H1 (cell line): Measurements from ENCODE around the gene GBP5. TPM values are rescaled to one million over a fixed set of nuclear protein-coding genes. Genes with fewer than 3 reads are reported as not detected.

ENCODE experiments used
- CTCF ChIA-PET: fragments of 300-600 bp; sonication (Branson Sonifier 250); formaldehyde crosslinking; loops from one replicate; lab custom pipeline; 2021; ENCODE audit not compliant: partially characterized antibody; lab: Charles Lee
- POLR2A ChIA-PET: fragments of 300-600 bp; sonication (Branson Sonifier 250); formaldehyde crosslinking; loops from one replicate; lab custom pipeline; 2021; ENCODE audit warnings: inconsistent platforms; ENCODE audit not compliant: partially characterized antibody; lab: Charles Lee
- DNase-seq, 2 experiments: peaks; one replicate each; pipeline versions ENCODE4 v3.0.0 to v3.0.0-alpha.2; 2010 to 2022; ENCODE audit warnings: low spot score in 2 of 2, low read depth in 1 of 2, mixed read lengths in 1 of 2
- FAIRE-seq: peaks from 2 replicates; lab custom pipeline; 2011; peaks lifted over from hg19 to GRCh38; lab: Jason Lieb, UNC
- H2AFZ ChIP-seq: 2 replicates; pipeline ENCODE4 v1.8.1; 2012; ENCODE audit warnings: low read length, inconsistent platforms
- H2AK5ac ChIP-seq: 2 replicates; pipeline ENCODE4 v1.6.1; 2013; ENCODE audit warnings: low read depth, low read length
- H2BK120ac ChIP-seq: replicated peaks from 2 replicates; pipeline ENCODE3; 2013; ENCODE audit warnings: low read depth, low read length, inconsistent platforms
- H2BK12ac ChIP-seq: 2 replicates; pipeline ENCODE4 v1.6.1; 2013; ENCODE audit warnings: low read depth, low read length
- H2BK15ac ChIP-seq: 2 replicates; pipeline ENCODE4 v1.6.1; 2013; ENCODE audit warnings: low read length
- H2BK20ac ChIP-seq: 2 replicates; pipeline ENCODE4 v1.6.1; 2013; ENCODE audit warnings: low read length
- H2BK5ac ChIP-seq: 2 replicates; pipeline ENCODE4 v1.6.1; 2013; ENCODE audit warnings: low read depth, low read length
- H3K14ac ChIP-seq: 2 replicates; pipeline ENCODE4 v1.6.1; 2013; ENCODE audit warnings: inconsistent platforms; ENCODE audit not compliant: insufficient read length
- H3K18ac ChIP-seq: 2 replicates; pipeline ENCODE4 v1.6.1; 2013; ENCODE audit warnings: low read length; ENCODE audit errors: extremely low read depth
- H3K23ac ChIP-seq: 2 replicates; pipeline ENCODE4 v1.6.1; 2013; ENCODE audit warnings: inconsistent platforms; ENCODE audit not compliant: insufficient read length
- H3K23me2 ChIP-seq: 2 replicates; pipeline ENCODE4 v1.6.1; 2013; ENCODE audit warnings: low read depth, low read length
- H3K27ac ChIP-seq: 2 replicates; pipeline ENCODE4 v1.6.1; 2011; ENCODE audit warnings: low read depth, low read length, inconsistent platforms
- H3K27me3 ChIP-seq, 4 experiments: replicated peaks in 1 of 4; 1 replicate in 1 of 4; 2 replicates in 3 of 4; pipeline versions ENCODE4 v1.6.1 to v1.8.1; 2011 to 2013; ENCODE audit warnings: low read length in 3 of 4, mild to moderate bottlenecking in 3 of 4, inconsistent platforms in 2 of 4, mixed read lengths in 2 of 4, moderate library complexity in 1 of 4; ENCODE audit not compliant: control insufficient read depth in 3 of 4, insufficient read depth in 3 of 4; ENCODE audit errors: extremely low read depth in 1 of 4
- H3K36me3 ChIP-seq, 4 experiments: 2 replicates each; pipeline versions ENCODE4 v1.6.1 to v1.8.1; 2011 to 2013; ENCODE audit warnings: mild to moderate bottlenecking in 4 of 4, low read length in 3 of 4, moderate library complexity in 2 of 4, control low read depth in 1 of 4, inconsistent platforms in 1 of 4; ENCODE audit not compliant: insufficient read depth in 4 of 4, control insufficient read depth in 2 of 4
- H3K4ac ChIP-seq: replicated peaks from 2 replicates; pipeline ENCODE3; 2013; ENCODE audit warnings: low read length, low read depth, mixed read lengths, inconsistent platforms; ENCODE audit not compliant: insufficient read length
- H3K4me1 ChIP-seq, 4 experiments: replicated peaks in 1 of 4; 1 replicate in 1 of 4; 2 replicates in 3 of 4; pipeline versions ENCODE4 v1.6.1 to v1.8.1; 2011 to 2013; ENCODE audit warnings: low read length in 3 of 4, inconsistent platforms in 2 of 4, mixed read lengths in 1 of 4; ENCODE audit not compliant: insufficient read depth in 4 of 4, control insufficient read depth in 3 of 4
- H3K4me2 ChIP-seq, 2 experiments: 2 replicates each; pipeline versions ENCODE4 v1.6.1 to v1.8.1; 2011 to 2013; ENCODE audit warnings: low read depth in 2 of 2, low read length in 2 of 2, control low read depth in 1 of 2, inconsistent platforms in 1 of 2, mild to moderate bottlenecking in 1 of 2; ENCODE audit not compliant: insufficient read depth in 1 of 2
- H3K4me3 ChIP-seq, 4 experiments: fragments of 200-600, 300-600 bp in 1 of 4; sonication (generic), shearing (Covaris generic), sonication (Bioruptor Twin) in 1 of 4; 2 replicates each; pipeline versions ENCODE4 v1.5.1 to v1.8.1; 2011 to 2016; ENCODE audit warnings: low read length in 4 of 4, low read depth in 3 of 4, control low read depth in 2 of 4, inconsistent platforms in 2 of 4, mild to moderate bottlenecking in 2 of 4, mixed read lengths in 1 of 4, moderate library complexity in 1 of 4; ENCODE audit not compliant: insufficient read depth in 2 of 4; ENCODE audit errors: extremely low read depth in 1 of 4
- H3K56ac ChIP-seq: replicated peaks from 2 replicates; pipeline ENCODE3; 2013; ENCODE audit warnings: low read depth, mild to moderate bottlenecking, mixed read lengths, low read length, inconsistent platforms; ENCODE audit not compliant: insufficient read length
- H3K79me1 ChIP-seq: 2 replicates; pipeline ENCODE4 v1.6.1; 2013; ENCODE audit warnings: low read depth, low read length, control low read depth
- H3K79me2 ChIP-seq, 2 experiments: 2 replicates each; pipeline versions ENCODE4 v1.6.1 to v1.8.1; 2012 to 2013; ENCODE audit warnings: low read length in 2 of 2, mild to moderate bottlenecking in 2 of 2, inconsistent platforms in 1 of 2; ENCODE audit not compliant: insufficient read depth in 2 of 2, control insufficient read depth in 1 of 2
- H3K9ac ChIP-seq, 4 experiments: replicated peaks in 1 of 4; 1 replicate in 1 of 4; 2 replicates in 3 of 4; pipeline versions ENCODE4 v1.6.1 to v1.8.1; 2011 to 2013; ENCODE audit warnings: low read depth in 3 of 4, low read length in 3 of 4, control low read depth in 2 of 4, mild to moderate bottlenecking in 2 of 4, moderate library complexity in 2 of 4, inconsistent platforms in 1 of 4; ENCODE audit errors: extremely low read depth in 1 of 4
- H3K9me3 ChIP-seq, 2 experiments: 2 replicates each; pipeline versions ENCODE4 v1.6.1 to v1.8.1; 2012 to 2013; ENCODE audit warnings: mild to moderate bottlenecking in 2 of 2, moderate library complexity in 2 of 2, control low read depth in 1 of 2, inconsistent platforms in 1 of 2, low read depth in 1 of 2, low read length in 1 of 2, mixed read lengths in 1 of 2; ENCODE audit not compliant: insufficient read depth in 2 of 2
- H4K20me1 ChIP-seq, 2 experiments: replicated peaks in 1 of 2; 2 replicates each; pipeline versions ENCODE3 to v1.8.1; 2011 to 2013; ENCODE audit warnings: inconsistent platforms in 2 of 2, low read length in 2 of 2, mild to moderate bottlenecking in 1 of 2; ENCODE audit not compliant: insufficient read depth in 2 of 2, control insufficient read depth in 1 of 2
- H4K5ac ChIP-seq: 2 replicates; pipeline ENCODE4 v1.6.1; 2013; ENCODE audit warnings: low read length, low read depth, mixed read lengths, inconsistent platforms; ENCODE audit not compliant: insufficient read length
- H4K8ac ChIP-seq: 2 replicates; pipeline ENCODE4 v1.8.0; 2013; ENCODE audit warnings: mild to moderate bottlenecking, moderate library complexity, low read length, inconsistent platforms; ENCODE audit not compliant: insufficient read depth; ENCODE audit errors: extremely low read depth
- H4K91ac ChIP-seq: replicated peaks from 2 replicates; pipeline ENCODE3; 2013; ENCODE audit warnings: low read length, mixed read lengths, inconsistent platforms; ENCODE audit not compliant: insufficient read length
- JUND ChIP-seq: IDR thresholded peaks from 2 replicates; pipeline ENCODE4 v1.6.1; 2011; ENCODE audit warnings: mild to moderate bottlenecking, improper control_type of control experiment, low read length
- MAFK ChIP-seq: IDR thresholded peaks from 2 replicates; pipeline ENCODE4 v1.6.1; 2012; ENCODE audit warnings: low read depth, mild to moderate bottlenecking, improper control_type of control experiment, low read length
- WGBS, 2 experiments: shearing (Covaris generic) in 1 of 2; methylation state at CpG; one replicate each; pipeline versions ENCODE4 v1.1.6 to v1.1.7; 2013 to 2015; ENCODE audit warnings: low lambda C conversion rate in 2 of 2, mixed read lengths in 2 of 2, inconsistent platforms in 1 of 2, low coverage in 1 of 2, missing lambda C conversion rate in 1 of 2; ENCODE audit not compliant: insufficient replicate concordance in 2 of 2, insufficient coverage in 1 of 2, insufficient read length in 1 of 2; ENCODE audit errors: extremely low coverage in 1 of 2, missing lambda C conversion rate in 1 of 2; 5-methylcytosine and 5-hydroxymethylcytosine counted together
- polyA plus RNA-seq, 7 experiments: library from polyadenylated mRNA; depleted of rRNA in 3 of 7; stranded (reverse) in 5 of 7; unstranded in 2 of 7; fragments of >200 nt in 5 of 7; fragments of 200-250 nt in 2 of 7; gene quantifications; 1 replicate in 5 of 7; 2 replicates in 1 of 7; 4 replicates in 1 of 7; pipeline versions ENCODE4 v1.2.1 to v1.2.3, GENCODE V29; 2011 to 2013; ENCODE audit warnings: missing spikeins in 2 of 7, mixed read lengths in 2 of 7
- total RNA-seq: library from RNA; stranded (reverse); fragmentation: NEBNext Ultra II Directional; extraction: Animal tissue kit (Norgen Biotek cat#: 25700); gene quantifications from 2 replicates; pipeline ENCODE4 v1.2.1, GENCODE V29; 2021

The GBP5 gene
- total and polyA plus RNA-seq, 2 of the 8 experiments (the other 6 are each of a cell fraction or from before 2014, with no cell fraction given) = not detected

DNA sequence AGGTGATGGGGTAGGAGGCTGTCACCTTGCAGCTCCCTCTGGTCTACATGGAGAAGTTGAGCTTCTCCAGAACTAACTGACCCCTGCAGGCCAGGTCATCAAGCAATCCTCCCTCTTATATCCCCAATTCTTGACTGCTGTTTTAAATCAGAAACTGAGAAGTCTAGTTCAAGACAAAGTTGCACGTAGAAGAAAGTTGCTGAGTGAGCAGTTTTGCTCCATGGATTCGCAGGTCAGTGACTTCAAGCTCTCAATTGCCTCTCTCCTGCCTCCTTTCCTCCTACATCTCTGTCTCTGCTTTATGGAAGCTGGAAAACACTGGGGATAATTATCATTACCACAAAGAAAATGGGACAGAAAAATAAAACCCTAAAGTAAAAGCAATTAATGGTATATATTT is 32.8 kb upstream of the GBP5 start:
- no peak overlapping the region for H2BK15ac ChIP-seq
- no peak overlapping the region for H2BK120ac ChIP-seq
- TF ChIP-seq MAFK (peak; percentile 86), JUND (no peak)
- H3K4me1 ChIP-seq = no peaks in the 10 kb centered on the region
- no peak overlapping the region for H3K4ac ChIP-seq
- WGBS, 2 experiments = 90% methylated on average over 2 of the region's 2 CpGs; no CpG with 5 or more reads in 1 of the 2 experiments
- H3K56ac ChIP-seq = no peak overlapping the region
- no peaks in the 10 kb centered on the region for H3K27me3 ChIP-seq
- H2BK20ac ChIP-seq = no peak overlapping the region
- no peak overlapping the region for H2BK12ac ChIP-seq
- DNase-seq (no peak), FAIRE-seq (no peak)
- ChIA-PET POLR2A (no interaction called here), CTCF (interaction anchor here (1.0 kb wide), 1 partner anchor 164 kb away, joined by 3 read pairs; no protein-coding TSS in a partner anchor)
- H3K23me2 ChIP-seq = no peaks in the 10 kb centered on the region
- no peak overlapping the region for H2BK5ac ChIP-seq
- no peak overlapping the region for H4K91ac ChIP-seq
- no peak overlapping the region for H3K18ac ChIP-seq
- no peak overlapping the region for H3K27ac ChIP-seq
- H3K4me3 ChIP-seq = no peak overlapping the region
- H3K9me3 ChIP-seq = peaks cover 4 to 10% of the 10 kb centered on the region in 2 experiments; a peak in 2 of 4 replicates
- no peak overlapping the region for H3K23ac ChIP-seq
- H4K20me1 ChIP-seq = no peaks in the 10 kb centered on the region
- H3K79me2 ChIP-seq = no peaks in the 10 kb centered on the region
- H3K9ac ChIP-seq = no peak overlapping the region
- no peaks in the 10 kb centered on the region for H3K79me1 ChIP-seq
- no peak overlapping the region for H4K5ac ChIP-seq
- no peak overlapping the region for H3K14ac ChIP-seq
- H3K4me2 ChIP-seq = no peak overlapping the region
- H2AFZ ChIP-seq = no peak overlapping the region
- H4K8ac ChIP-seq = no peak overlapping the region
- no peaks in the 10 kb centered on the region for H3K36me3 ChIP-seq
- no peak overlapping the region for H2AK5ac ChIP-seq
